A673 (cell line): ENCODE measurements around the gene CFAP157.

ENCODE experiments used
- CTCF ChIP-seq: fragments of 300-800, 200-600 bp; sonication (generic); conservative IDR thresholded peaks from 2 replicates; pipeline ENCODE4 v1.5.1; 2017; ENCODE audit warnings: low read depth, mild to moderate bottlenecking, antibody characterized with exemption, low read length, moderate library complexity, mixed read lengths
- EZH2 ChIP-seq: fragments of 200-600 bp; sonication (generic); IDR thresholded peaks from 2 replicates; pipeline ENCODE4 v1.6.1; 2017; ENCODE audit warnings: borderline replicate concordance, low read depth, mild to moderate bottlenecking, mixed read lengths, antibody characterized with exemption, low read length; ENCODE audit not compliant: poor library complexity, severe bottlenecking

GRCh38 chr9:127712867-127713266 lies 6.1 kb downstream of the CFAP157 start:
- TF ChIP-seq CTCF = no peak
- TF ChIP-seq EZH2 = no peak
